Astrocyte (in vitro differentiated cells and primary cell): ENCODE measurements around the gene CENPVL3.
"Not testable (repeated sequence)": the region's sequence is repeated elsewhere in the genome, so short reads cannot be mapped to it uniquely, and the experiment has no call there.

Source experiments
- EZH2 ChIP-seq: IDR thresholded peaks from 2 replicates; pipeline ENCODE4 v1.6.1; 2012; ENCODE audit warnings: mild to moderate bottlenecking, low read length, inconsistent platforms; ENCODE audit not compliant: insufficient read depth
- TF ChIP-seq, protein P1 (sequence below): IDR thresholded peaks from 2 replicates; pipeline ENCODE4 v1.5.1; 2011; ENCODE audit warnings: low read depth, mild to moderate bottlenecking, inconsistent platforms, low read length, moderate library complexity; ENCODE audit not compliant: insufficient read depth

DNA sequence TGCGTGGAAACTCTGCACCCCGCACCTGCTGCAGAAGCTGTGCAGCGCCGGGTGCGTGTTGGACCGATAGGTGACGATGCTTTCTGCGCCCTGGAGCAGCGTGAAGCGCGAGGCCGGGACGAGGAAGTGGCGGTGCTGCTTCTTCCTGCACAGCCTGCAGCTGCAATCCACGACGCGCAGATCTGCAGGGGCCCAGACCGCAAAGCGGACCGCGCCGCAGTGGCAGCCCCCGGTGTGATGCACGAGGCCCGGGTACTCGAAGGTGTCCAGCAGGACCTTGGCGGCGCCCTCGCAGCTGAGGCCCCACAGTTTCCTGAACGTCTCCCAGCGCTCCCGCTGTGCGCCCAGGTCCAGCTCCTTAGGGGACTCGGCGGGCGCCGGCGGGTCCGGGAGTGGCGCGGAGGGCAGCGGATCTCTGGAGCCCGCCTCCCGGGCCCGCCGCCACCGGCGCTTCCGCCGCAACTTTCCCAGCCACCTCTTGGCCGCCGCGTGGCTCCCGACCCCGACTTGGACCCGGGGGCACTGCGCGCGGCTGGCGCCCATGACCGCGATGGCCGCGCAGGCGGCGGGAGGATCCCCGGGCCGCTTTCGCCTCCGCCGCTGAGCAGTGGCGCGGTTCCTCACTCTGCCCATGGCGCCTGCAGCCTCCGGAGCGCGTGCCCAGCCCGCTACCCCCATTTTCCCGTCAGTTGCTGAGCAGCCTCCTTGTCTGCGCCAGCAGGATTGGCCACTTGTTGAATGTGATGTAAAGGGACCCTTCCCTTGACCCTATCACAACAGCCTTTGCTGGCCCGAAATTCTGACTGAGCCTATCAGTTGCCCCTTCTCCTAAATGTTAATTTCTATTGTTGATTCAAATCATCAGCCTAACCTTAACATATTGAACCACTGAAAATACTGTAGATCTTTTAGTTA lies at the start of gene CENPVL3:
- TF ChIP-seq, protein P1, sequence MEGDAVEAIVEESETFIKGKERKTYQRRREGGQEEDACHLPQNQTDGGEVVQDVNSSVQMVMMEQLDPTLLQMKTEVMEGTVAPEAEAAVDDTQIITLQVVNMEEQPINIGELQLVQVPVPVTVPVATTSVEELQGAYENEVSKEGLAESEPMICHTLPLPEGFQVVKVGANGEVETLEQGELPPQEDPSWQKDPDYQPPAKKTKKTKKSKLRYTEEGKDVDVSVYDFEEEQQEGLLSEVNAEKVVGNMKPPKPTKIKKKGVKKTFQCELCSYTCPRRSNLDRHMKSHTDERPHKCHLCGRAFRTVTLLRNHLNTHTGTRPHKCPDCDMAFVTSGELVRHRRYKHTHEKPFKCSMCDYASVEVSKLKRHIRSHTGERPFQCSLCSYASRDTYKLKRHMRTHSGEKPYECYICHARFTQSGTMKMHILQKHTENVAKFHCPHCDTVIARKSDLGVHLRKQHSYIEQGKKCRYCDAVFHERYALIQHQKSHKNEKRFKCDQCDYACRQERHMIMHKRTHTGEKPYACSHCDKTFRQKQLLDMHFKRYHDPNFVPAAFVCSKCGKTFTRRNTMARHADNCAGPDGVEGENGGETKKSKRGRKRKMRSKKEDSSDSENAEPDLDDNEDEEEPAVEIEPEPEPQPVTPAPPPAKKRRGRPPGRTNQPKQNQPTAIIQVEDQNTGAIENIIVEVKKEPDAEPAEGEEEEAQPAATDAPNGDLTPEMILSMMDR: not testable (repeated sequence)
- not testable (repeated sequence) for TF ChIP-seq EZH2
